Measurements from ENCODE around the gene RPH3AL.

Gene RPH3AL

DNA sequence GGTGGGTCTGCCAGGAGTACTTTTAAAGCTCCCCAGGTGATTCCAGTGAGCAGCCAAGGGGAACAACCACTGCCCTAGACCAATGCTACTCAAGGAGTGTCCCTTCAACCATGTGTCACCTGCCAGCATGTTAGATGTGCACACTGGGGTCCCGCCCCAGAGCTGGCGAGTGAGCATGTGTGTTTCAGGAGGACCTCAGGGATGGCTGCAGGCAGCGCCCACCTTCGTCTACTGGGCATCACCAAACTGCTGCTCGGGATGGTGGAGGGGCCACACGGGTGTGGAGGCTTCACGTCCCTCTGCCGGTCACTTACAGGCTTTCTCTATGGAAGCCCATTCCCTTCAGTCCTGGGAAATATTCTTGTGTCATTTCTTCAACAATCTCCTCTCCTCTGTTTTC, 142.2 kb downstream of the RPH3AL start:
- TF ChIP-seq TCF12 (IDR thresholded peaks at IDR 0.05; ENCODE audit: low read depth), result no peak
- no peak for TF ChIP-seq TEAD4 (IDR thresholded peaks at IDR 0.05)
- TF ChIP-seq CEBPB (IDR thresholded peaks at IDR 0.05), result no peak
- TF ChIP-seq USF1 (IDR thresholded peaks at IDR 0.05), result no peak

- TF ChIP-seq TEAD4 (IDR thresholded peaks at IDR 0.05), result no peak
- no peak for TF ChIP-seq NFIC (IDR thresholded peaks at IDR 0.05)
- TF ChIP-seq EP300 (IDR thresholded peaks at IDR 0.05; ENCODE audit: borderline replicate concordance), result no peak
- TF ChIP-seq RAD21 (IDR thresholded peaks at IDR 0.05; ENCODE audit: low read depth), result no peak
- TF ChIP-seq CEBPB (IDR thresholded peaks at IDR 0.05), result no peak
- TF ChIP-seq USF1 (IDR thresholded peaks at IDR 0.05), result no peak
- TF ChIP-seq YY1 (IDR thresholded peaks at IDR 0.05; ENCODE audit: low read depth), result no peak
Measured at GRCh38 chr17:208429-208828, 144.2 kb downstream of the RPH3AL start.

GRCh38 chr17:207775-208174, 144.8 kb downstream of the RPH3AL start:
- no peak for TF ChIP-seq TCF12 (IDR thresholded peaks at IDR 0.05; ENCODE audit: low read depth)
- TF ChIP-seq YY1 (IDR thresholded peaks at IDR 0.05; ENCODE audit: low read depth), result no peak
- no peak for TF ChIP-seq EGR1 (IDR thresholded peaks at IDR 0.05)
- TF ChIP-seq USF1 (IDR thresholded peaks at IDR 0.05), result no peak

- TF ChIP-seq TEAD4 (IDR thresholded peaks at IDR 0.05), result no peak
- no peak for TF ChIP-seq CREB1 (IDR thresholded peaks at IDR 0.05; ENCODE audit: low read depth)
- TF ChIP-seq, protein P1, sequence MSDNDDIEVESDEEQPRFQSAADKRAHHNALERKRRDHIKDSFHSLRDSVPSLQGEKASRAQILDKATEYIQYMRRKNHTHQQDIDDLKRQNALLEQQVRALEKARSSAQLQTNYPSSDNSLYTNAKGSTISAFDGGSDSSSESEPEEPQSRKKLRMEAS (IDR thresholded peaks at IDR 0.05), result no peak
- TF ChIP-seq ZBTB7A (IDR thresholded peaks at IDR 0.05; ENCODE audit: low read depth), result no peak
- no peak for TF ChIP-seq CEBPB (IDR thresholded peaks at IDR 0.05)
- no peak for TF ChIP-seq EGR1 (IDR thresholded peaks at IDR 0.05)
- TF ChIP-seq YY1 (IDR thresholded peaks at IDR 0.05; ENCODE audit: low read depth), result no peak
- no peak for TF ChIP-seq RAD21 (IDR thresholded peaks at IDR 0.05; ENCODE audit: low read depth)
- TF ChIP-seq EP300 (IDR thresholded peaks at IDR 0.05; ENCODE audit: borderline replicate concordance), result no peak
- TF ChIP-seq NFIC (IDR thresholded peaks at IDR 0.05), result no peak
- no peak for TF ChIP-seq FOXM1 (IDR thresholded peaks at IDR 0.05; ENCODE audit: borderline replicate concordance, low read depth)
- TF ChIP-seq REST (IDR thresholded peaks at IDR 0.05; ENCODE audit: low read depth), result no peak
- TF ChIP-seq USF1 (IDR thresholded peaks at IDR 0.05), result no peak
- TF ChIP-seq TAF1 (IDR thresholded peaks at IDR 0.05; ENCODE audit: low read depth), result no peak
- TF ChIP-seq TCF12 (IDR thresholded peaks at IDR 0.05; ENCODE audit: low read depth), result no peak
Measured at GRCh38 chr17:206941-207560, 145.6 kb downstream of the RPH3AL start.

DNA sequence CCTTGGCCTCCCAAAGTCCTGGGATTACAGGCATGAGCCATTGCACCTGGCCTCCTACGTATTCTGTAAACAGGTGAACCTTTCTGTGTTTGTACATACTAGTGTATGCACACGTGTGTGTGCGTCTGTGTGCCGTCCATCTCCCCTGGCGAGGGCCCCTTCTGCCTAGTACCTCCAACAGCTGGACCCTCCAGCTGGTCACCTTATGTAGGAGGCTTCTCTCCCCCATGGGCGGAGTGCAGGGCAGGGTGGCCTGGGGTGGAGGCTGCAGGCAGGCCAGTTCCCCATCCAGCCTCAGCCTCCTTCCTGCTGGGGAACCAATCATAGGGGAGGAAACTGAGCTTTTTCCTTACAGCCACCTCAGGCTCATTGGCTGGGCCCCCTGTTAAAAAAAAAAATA, 146.8 kb downstream of the RPH3AL start:
- no peak for TF ChIP-seq REST (IDR thresholded peaks at IDR 0.05; ENCODE audit: low read depth)
- TF ChIP-seq USF1 (IDR thresholded peaks at IDR 0.05), result no peak
- TF ChIP-seq TCF12 (IDR thresholded peaks at IDR 0.05; ENCODE audit: low read depth), result no peak
- no peak for TF ChIP-seq TEAD4 (IDR thresholded peaks at IDR 0.05)
- TF ChIP-seq CREB1 (IDR thresholded peaks at IDR 0.05; ENCODE audit: low read depth), result no peak
- no peak for TF ChIP-seq EP300 (IDR thresholded peaks at IDR 0.05; ENCODE audit: borderline replicate concordance)
- no peak for TF ChIP-seq CEBPB (IDR thresholded peaks at IDR 0.05)
- TF ChIP-seq, protein P1 (IDR thresholded peaks at IDR 0.05), result no peak
- TF ChIP-seq ZBTB7A (IDR thresholded peaks at IDR 0.05; ENCODE audit: low read depth), result no peak
- no peak for TF ChIP-seq TAF1 (IDR thresholded peaks at IDR 0.05; ENCODE audit: low read depth)
- no peak for TF ChIP-seq EGR1 (IDR thresholded peaks at IDR 0.05)
- TF ChIP-seq YY1 (IDR thresholded peaks at IDR 0.05; ENCODE audit: low read depth), result no peak
- no peak for TF ChIP-seq NFIC (IDR thresholded peaks at IDR 0.05)
- TF ChIP-seq RAD21 (IDR thresholded peaks at IDR 0.05; ENCODE audit: low read depth), result no peak
- TF ChIP-seq FOXM1 (IDR thresholded peaks at IDR 0.05; ENCODE audit: borderline replicate concordance, low read depth), result no peak

Measured in Ishikawa (cell line).